ENCODE measurements around the gene FOXO4.

Gene FOXO4

GRCh38 chrX:71098951-71099506 is 3.4 kb downstream of the FOXO4 start:
- DNase-seq (ENCODE audit: extremely low read depth in 1 of 2, low read depth in 1 of 2), result no peak

- no peak for DNase-seq (ENCODE audit: extremely low read depth in 1 of 2, low read depth in 1 of 2)
Measured at GRCh38 chrX:71099736-71100135, 4.1 kb downstream of the FOXO4 start.

GRCh38 chrX:71100581-71101505 is 5.2 kb downstream of the FOXO4 start:
- DNase-seq (ENCODE audit: extremely low read depth in 1 of 2, low read depth in 1 of 2), result no peak

GRCh38 chrX:71102292-71102691 is 6.6 kb downstream of the FOXO4 start:
- no peak for DNase-seq (ENCODE audit: extremely low read depth in 1 of 2, low read depth in 1 of 2)

DNA sequence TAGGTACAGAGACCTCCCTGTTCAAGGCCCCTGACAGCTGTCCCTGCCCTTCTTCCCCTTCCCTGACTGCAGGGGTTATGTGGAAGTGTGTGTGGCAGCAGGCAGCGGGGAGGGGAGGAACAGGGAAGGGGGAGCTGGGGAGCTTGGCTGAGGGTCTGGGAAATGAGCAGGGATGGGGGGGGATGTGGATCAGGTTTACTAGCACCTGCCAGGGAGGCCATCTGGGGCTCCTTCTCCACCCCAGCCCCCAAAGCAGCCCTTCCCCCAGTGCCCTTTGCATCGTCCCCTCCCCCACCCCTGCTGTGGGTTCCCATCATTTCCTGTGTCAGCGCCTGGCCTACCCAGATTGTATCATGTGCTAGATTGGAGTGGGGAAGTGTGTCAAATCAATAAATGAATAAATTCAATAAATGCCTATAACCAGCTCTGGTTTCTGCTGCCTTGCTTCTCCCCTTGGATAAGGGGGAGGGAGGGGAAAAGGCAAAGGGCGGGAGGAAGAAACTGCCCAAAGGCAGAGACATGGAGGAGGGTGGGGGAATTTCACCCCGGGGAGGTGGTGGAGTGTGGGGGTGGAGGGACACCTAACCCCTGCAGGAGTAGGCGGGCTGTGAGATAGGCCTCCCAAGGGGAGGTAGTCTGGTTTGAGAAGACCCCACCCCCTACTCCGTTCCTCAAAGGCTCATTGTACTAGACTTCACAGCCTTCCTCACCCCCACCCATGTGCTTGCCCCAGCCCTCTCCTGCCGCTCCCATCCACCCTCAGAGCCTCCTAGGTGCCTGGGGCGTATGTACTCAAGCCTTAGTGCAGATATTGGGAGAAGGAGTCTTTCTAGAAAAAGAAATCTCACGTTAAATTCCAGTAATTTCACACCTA is 7.7 kb downstream of the FOXO4 start:
- DNase-seq (ENCODE audit: extremely low read depth in 1 of 2, low read depth in 1 of 2), result peak in 1 of 2 donors; percentile 33

- DNase-seq (ENCODE audit: extremely low read depth in 1 of 2, low read depth in 1 of 2), result no peak
Measured at GRCh38 chrX:71105628-71106027, 10.0 kb downstream of the FOXO4 start.

DNA sequence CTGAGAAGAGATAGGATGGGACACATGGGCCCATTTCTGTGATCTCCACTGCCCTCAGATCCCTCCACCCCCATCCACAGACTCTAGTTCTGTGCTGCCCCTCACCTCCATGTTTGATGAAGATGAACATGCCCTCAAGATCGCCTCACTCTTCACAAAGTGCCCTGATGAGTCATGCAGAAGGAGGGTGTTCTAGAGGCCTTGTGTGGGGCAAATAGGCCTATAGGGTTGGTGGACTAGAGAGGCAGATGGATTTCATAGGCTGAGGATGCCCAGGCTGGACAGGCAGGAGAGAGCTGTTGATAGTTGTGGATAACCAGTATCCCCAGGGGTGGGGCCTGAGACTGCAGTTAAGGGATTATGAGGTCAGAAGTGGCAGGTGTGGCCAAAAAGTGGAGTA is 10.8 kb downstream of the FOXO4 start, which contains the start of gene CXorf65:
Gene CXorf65 (minus strand): TSS at position 314 of the 400 bp plus-strand sequence. CDS start 184 bp downstream, at position 130.
- no peak for DNase-seq (ENCODE audit: extremely low read depth in 1 of 2, low read depth in 1 of 2)

DNA sequence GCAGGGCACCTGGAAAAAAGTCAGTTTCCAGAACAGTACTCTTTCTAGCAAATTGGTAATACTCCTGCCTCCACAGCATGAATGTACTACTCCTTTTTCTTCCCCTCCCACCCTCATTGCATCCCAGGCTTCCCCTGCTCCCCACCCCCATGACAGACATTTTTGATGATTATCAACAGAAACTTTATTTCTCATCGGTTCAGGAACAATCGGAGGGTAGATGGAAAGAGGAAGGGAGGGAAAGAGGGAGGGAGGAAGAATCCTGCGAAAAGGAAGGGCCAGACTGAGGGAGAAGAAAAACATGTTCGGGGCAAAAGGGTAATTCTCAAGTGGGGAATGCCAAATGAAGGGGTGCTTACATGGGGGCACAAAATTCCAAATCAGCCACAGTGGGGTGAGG is 11.6 kb downstream of the FOXO4 start:
- no peak for DNase-seq (ENCODE audit: extremely low read depth in 1 of 2, low read depth in 1 of 2)

DNA sequence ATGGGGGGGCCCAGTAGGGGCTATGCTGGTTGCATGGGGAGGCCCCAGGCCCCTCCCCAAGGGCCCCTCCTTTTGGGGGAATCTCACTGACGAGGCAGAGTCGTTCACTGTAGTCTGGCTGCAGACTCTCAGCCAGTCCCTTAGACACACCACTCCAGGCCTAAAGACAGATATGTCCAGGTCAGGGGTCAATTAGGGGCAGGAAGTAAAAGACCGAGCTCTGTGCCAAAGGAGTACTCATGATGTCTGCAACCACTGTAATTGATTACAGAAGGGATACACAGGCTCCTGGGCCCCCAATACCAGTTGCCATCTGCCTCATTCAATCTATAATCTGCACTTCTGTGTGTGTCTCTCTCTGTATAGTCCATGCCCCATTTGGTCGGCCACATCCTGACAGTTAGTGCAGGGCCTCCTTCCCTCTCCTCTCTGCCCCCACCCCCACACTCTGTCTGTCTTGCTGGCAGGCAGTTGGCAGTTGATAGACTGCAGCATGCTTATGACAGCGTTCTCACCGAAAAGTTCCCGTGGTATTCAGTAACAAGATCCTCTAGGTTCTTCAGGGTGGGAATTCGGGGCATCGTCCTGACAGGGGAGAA is 12.2 kb downstream of the FOXO4 start:
- DNase-seq (ENCODE audit: extremely low read depth in 1 of 2, low read depth in 1 of 2), result no peak

- no peak for DNase-seq (ENCODE audit: extremely low read depth in 1 of 2, low read depth in 1 of 2)
Measured at GRCh38 chrX:71109051-71109450, 13.4 kb downstream of the FOXO4 start.

- DNase-seq (ENCODE audit: extremely low read depth in 1 of 2, low read depth in 1 of 2), result peak; percentile 49 to 51
Measured at GRCh38 chrX:71111141-71111843, 15.6 kb downstream of the FOXO4 start, which contains the start of gene IL2RG. TSS of gene IL2RG (minus strand) at chrX:71111577. CDS start at chrX:71111539, 38 bp downstream.

DNA sequence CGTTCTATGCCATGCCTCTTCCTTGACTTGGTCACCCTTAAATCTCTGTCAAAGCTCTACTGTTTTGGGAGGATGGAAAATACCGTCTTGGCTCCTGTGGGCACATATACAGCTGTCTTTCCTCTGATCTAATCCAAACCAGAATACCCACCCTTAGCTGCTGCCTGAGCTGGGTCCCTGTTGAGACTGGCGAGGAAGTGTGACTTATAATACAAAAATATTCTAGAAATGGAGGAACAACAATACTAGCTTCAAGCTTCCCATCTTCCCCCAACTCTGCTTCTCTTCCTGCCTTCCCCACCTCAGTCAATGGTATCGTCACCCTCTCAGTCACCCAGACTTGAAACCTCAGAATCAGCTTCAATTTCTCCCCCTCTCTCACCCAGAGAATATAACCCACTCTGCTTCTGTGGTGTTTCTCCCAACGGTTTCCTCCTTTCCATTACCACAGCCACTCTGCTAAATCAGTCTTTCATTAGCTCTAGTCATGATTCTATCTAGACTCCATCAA is 16.3 kb downstream of the FOXO4 start:
- no peak for DNase-seq (ENCODE audit: extremely low read depth in 1 of 2, low read depth in 1 of 2)

DNA sequence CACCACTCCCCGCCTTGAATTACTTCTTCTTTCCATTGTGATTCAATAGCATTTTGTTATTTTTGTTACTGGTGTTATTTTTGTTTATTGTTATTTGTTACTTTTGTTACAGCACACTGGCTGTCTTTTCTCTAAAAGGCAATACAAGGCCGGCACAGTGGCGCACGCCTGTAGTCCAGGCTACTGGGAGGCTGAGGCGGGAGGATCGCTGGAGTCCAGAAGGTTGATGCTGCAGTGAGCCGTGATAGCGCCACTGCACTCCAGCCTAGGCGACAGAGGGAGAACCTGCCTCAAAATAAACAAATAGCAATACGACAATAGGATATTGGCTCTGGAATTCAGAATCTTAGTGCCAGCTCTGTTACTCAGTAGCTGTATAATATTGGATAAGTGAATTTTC is 21.7 kb downstream of the FOXO4 start:
- no peak for DNase-seq (ENCODE audit: extremely low read depth in 1 of 2, low read depth in 1 of 2)

DNA sequence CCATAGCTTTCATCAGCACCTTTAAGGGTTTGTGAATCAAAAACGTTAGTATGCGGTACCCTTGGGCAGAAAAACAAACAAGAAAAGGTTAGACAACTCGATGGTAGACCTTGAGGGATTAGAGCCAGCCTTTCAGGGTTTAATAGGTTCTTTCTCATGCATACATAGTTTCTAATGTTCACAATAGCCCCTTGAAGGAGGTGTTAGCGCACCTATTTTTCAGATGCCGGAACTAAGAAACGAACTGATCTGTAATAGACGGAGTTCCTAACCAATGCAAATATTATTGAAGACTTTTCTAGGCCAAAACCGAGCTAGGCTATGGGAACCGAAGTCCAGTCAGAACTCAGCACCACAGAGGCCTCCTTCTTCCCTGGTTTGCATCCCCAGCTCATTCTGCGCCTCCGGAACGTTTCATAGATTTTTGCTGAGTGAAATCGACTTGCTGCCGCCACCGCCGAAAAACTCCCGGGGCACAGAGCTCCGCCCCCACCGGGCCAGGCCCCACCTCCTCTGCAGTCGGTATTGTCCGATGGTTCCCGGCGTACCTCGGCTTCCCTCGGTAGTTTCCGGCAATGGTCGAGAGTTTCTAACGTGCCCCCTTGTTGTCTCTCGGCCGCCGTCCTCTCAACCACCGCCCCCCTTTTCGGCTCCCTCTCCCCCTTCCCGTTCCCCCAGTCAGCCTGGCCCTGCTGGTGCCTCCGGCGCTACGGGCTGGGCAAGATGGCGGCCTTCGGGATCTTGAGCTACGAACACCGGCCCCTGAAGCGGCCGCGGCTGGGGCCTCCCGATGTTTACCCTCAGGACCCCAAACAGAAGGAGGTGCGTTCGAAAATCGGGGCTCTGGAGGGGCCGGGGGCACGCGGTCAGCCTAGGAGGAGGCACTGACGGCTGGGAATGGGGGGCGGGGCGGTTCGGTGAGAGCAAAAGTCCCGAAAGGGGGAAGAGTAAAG is 22.7 kb downstream of the FOXO4 start, which contains the start of gene MED12:
Gene MED12 (plus strand): TSS at position 565 of the 953 bp plus-strand sequence. CDS start 159 bp downstream, at position 724.
- DNase-seq (ENCODE audit: extremely low read depth in 1 of 2, low read depth in 1 of 2), result peak; percentile 52 to 71

DNA sequence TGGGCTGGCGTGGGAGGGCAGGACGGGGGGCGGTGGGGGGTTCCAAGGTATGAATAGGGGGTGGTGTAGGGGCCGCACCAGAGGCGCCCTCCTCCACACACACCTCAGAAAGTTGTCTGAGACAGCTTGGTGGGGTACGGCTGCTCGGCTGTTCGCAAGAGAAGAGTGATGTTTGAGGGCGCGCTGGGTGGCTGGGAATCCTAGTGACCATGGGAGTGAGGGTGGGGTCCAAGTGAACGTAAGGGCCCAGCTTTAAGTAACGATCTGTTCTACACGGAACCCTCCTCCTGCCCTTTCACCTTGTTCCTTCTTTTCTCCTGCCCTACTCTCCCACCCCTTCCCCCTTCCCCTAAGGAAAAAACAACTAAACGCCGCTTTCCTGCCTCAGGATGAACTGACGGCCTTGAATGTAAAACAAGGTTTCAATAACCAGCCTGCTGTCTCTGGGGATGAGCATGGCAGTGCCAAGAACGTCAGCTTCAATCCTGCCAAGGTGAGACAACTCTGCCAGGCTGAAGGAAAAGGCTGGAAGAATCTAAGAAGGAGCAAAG is 23.4 kb downstream of the FOXO4 start:
- no peak for DNase-seq (ENCODE audit: extremely low read depth in 1 of 2, low read depth in 1 of 2)

DNA sequence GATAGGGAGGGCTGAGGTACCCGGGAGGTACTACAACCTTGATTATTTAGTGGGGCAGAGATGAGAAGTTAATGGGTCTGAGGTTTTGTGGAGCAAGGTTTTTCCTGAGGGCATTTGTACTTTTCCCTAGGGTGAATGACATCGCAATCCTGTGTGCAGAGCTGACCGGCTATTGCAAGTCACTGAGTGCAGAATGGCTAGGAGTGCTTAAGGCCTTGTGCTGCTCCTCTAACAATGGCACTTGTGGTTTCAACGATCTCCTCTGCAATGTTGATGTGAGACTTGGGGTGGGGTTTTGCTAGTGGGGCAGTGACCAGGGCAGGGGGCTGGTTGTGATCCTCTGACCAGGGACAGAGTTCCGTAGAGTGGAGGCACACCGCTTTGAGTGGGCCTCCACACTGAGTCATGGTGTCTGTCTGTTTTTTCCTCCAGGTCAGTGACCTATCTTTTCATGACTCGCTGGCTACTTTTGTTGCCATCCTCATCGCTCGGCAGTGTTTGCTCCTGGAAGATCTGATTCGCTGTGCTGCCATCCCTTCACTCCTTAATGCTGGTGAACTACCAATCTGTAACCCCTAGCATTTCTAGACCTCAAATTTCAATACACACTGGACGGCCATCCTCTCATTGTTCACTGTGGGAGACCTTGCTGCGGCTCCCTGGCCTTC is 32.6 kb downstream of the FOXO4 start:
- DNase-seq (ENCODE audit: extremely low read depth in 1 of 2, low read depth in 1 of 2), result no peak

DNA sequence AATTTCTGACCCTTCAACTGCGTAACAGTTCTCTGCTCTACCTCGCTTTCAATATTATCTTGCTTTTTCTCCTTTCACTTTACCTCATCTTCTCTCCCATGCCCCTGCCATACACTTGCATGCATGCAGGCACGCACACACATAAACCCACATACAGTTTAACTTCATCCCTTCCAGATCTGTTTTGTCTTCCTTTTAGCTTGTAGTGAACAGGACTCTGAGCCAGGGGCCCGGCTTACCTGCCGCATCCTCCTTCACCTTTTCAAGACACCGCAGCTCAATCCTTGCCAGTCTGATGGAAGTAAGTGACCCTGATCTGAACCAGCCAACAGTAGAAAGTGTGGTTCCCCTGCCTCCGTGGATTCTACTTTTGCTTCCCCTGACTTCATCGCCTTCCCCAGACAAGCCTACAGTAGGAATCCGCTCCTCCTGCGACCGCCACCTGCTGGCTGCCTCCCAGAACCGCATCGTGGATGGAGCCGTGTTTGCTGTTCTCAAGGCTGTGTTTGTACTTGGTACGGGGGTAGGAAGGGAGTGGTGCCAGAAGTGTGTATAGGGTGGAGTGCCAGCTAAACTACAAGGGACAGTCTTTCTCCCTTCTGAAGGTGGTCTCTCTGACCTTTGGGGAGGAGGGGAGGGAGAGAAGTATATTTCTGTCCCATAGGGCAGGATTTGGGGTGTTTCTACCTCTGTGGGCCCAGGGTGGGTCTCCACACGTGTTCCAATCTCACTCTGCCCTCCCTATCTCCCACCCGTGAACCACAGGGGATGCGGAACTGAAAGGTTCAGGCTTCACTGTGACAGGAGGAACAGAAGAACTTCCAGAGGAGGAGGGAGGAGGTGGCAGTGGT is 33.5 kb downstream of the FOXO4 start:
- DNase-seq (ENCODE audit: extremely low read depth in 1 of 2, low read depth in 1 of 2), result peak; percentile 46 to 58
